Measurements from ENCODE around the gene ZYX. TPM values are rescaled to one million over a fixed set of nuclear protein-coding genes. Genes with fewer than 3 reads are reported as not detected.

Gene ZYX
- total RNA-seq, 1 experiment from 2014 or later, result 237 TPM

- H4K5ac ChIP-seq (ENCODE audit: insufficient read length, low read depth, low read length), result no peak overlapping the region
- no peak overlapping the region for H2AFZ ChIP-seq (ENCODE audit: low read length)
- Mint-ChIP-seq H3K4me3 (no peak overlapping the region), H3K27ac (no peak overlapping the region; a peak in 1 of 7 replicates), H3K36me3 (ENCODE audit: insufficient read depth in 1 of 3, low read depth in 3 of 3) (peaks cover 26 to 54% (median 40%) of the 10 kb centered on the region in 3 experiments), H3K9me3 (no peaks in the 10 kb centered on the region), H3K27me3 (ENCODE audit: low read depth) (no peaks in the 10 kb centered on the region; the same call in none of the 2 replicates), H3K4me1 (peaks cover 17 to 21% of the 10 kb centered on the region in 2 experiments)
- no peak overlapping the region for H3K27ac ChIP-seq (ENCODE audit: insufficient read length, low read depth, low read length)
- no peak overlapping the region for H3K9ac ChIP-seq (ENCODE audit: extremely low read depth, insufficient read length, low read length)
- no peak overlapping the region for H3K18ac ChIP-seq (ENCODE audit: insufficient read length, low read depth, low read length)
- no peaks in the 10 kb centered on the region for H3K23me2 ChIP-seq (ENCODE audit: insufficient read length, low read depth, low read length, poor library complexity, severe bottlenecking)
- H3K23ac ChIP-seq (ENCODE audit: insufficient read length, low read depth, low read length), result no peak overlapping the region
- no peaks in the 10 kb centered on the region for H3K27me3 ChIP-seq (ENCODE audit: insufficient read depth, low read length)
- no peak overlapping the region for H2BK15ac ChIP-seq (ENCODE audit: low read depth, low read length)
- no peak overlapping the region for H3K14ac ChIP-seq (ENCODE audit: insufficient read depth, low read length)
- no peaks in the 10 kb centered on the region for H4K20me1 ChIP-seq (ENCODE audit: control insufficient read depth, insufficient read depth, insufficient read length)
- H3K4ac ChIP-seq (ENCODE audit: low read depth, low read length), result no peak overlapping the region
- no peak overlapping the region for H2AK5ac ChIP-seq (ENCODE audit: insufficient read length, low read length)
- H2BK5ac ChIP-seq (ENCODE audit: insufficient read length, low read length), result no peak overlapping the region
- H2BK120ac ChIP-seq (ENCODE audit: low read depth, low read length, poor library complexity, severe bottlenecking), result no peak overlapping the region
- H2BK12ac ChIP-seq (ENCODE audit: insufficient read length, low read depth, low read length), result no peak overlapping the region
- no peak overlapping the region for H3K56ac ChIP-seq (ENCODE audit: insufficient read length, low read depth, low read length)
- WGBS (ENCODE audit: extremely low coverage, insufficient read length, low lambda C conversion rate), result no CpG with 5 or more reads among the region's 8 CpGs
- H3T11ph ChIP-seq (ENCODE audit: low read length), result no peak overlapping the region
- no peaks in the 10 kb centered on the region for H3K79me1 ChIP-seq (ENCODE audit: insufficient read depth, low read depth, low read length, poor library complexity, severe bottlenecking)
- H3K4me1 ChIP-seq (ENCODE audit: insufficient read depth, low read length), result no peaks in the 10 kb centered on the region
- no peak for DNase-seq
- no peaks in the 10 kb centered on the region for H3K79me2 ChIP-seq (ENCODE audit: insufficient read depth, low read length)
- H3K9me3 ChIP-seq (ENCODE audit: control insufficient read depth, low read depth, low read length), result no peaks in the 10 kb centered on the region
- H4K8ac ChIP-seq (replicated peaks; ENCODE audit: insufficient read length, low read depth, low read length), result no peak overlapping the region
- H2BK20ac ChIP-seq (ENCODE audit: low read depth, low read length, poor library complexity, severe bottlenecking), result no peak overlapping the region
- no peak overlapping the region for H4K91ac ChIP-seq (ENCODE audit: insufficient read length, low read depth, low read length)
- no peak for TF ChIP-seq CTCF (conservative IDR thresholded peaks at IDR 0.05)
- no peak overlapping the region for H3K4me2 ChIP-seq (ENCODE audit: insufficient read depth, insufficient read length, low read length)
These were observed 26.8 kb upstream of the ZYX start for GRCh38 chr7:143354376-143354775.
